ENCODE data around the gene SCN8A.
A peak's percentile ranks its signal among the peaks of the same experiment; 100 is the strongest.

Gene SCN8A

GRCh38 chr12:51695241-51696010 lies 104.4 kb downstream of the SCN8A start:
- Histone ChIP-seq H3K27ac (ENCODE audit: insufficient read depth, low read length, poor library complexity, severe bottlenecking) (no peak overlapping the region), H3K36me3 (ENCODE audit: control insufficient read depth, insufficient read depth, low read length) (no peaks in the 10 kb centered on the region), H3K9me3 (ENCODE audit: control insufficient read depth, low read length) (no peaks in the 10 kb centered on the region), H3K4me3 (ENCODE audit: insufficient read depth, low read depth, low read length, poor library complexity, severe bottlenecking) (no peak overlapping the region), H3K27me3 (replicated peaks; ENCODE audit: control insufficient read depth, insufficient read depth, low read length, poor library complexity, severe bottlenecking) (no peaks in the 10 kb centered on the region), H3K4me1 (ENCODE audit: control insufficient read depth, insufficient read depth, low read length, poor library complexity, severe bottlenecking) (no peaks in the 10 kb centered on the region)
- DNase-seq = no peak

- no peak overlapping the region for H3K27ac ChIP-seq (ENCODE audit: insufficient read depth, low read length, poor library complexity, severe bottlenecking)
- DNase-seq = no peak
- H3K27me3 ChIP-seq (replicated peaks; ENCODE audit: control insufficient read depth, insufficient read depth, low read length, poor library complexity, severe bottlenecking) = no peaks in the 10 kb centered on the region
- no peaks in the 10 kb centered on the region for H3K9me3 ChIP-seq (ENCODE audit: control insufficient read depth, low read length)
- H3K36me3 ChIP-seq (ENCODE audit: control insufficient read depth, insufficient read depth, low read length) = no peaks in the 10 kb centered on the region
- no peak overlapping the region for H3K4me3 ChIP-seq (ENCODE audit: insufficient read depth, low read depth, low read length, poor library complexity, severe bottlenecking)
- H3K4me1 ChIP-seq (ENCODE audit: control insufficient read depth, insufficient read depth, low read length, poor library complexity, severe bottlenecking) = no peaks in the 10 kb centered on the region
Measured at GRCh38 chr12:51699219-51699618, 108.2 kb downstream of the SCN8A start.

- Histone ChIP-seq H3K4me1 (ENCODE audit: control insufficient read depth, insufficient read depth, low read length, poor library complexity, severe bottlenecking) (no peaks in the 10 kb centered on the region), H3K27ac (ENCODE audit: insufficient read depth, low read length, poor library complexity, severe bottlenecking) (no peak overlapping the region), H3K4me3 (ENCODE audit: insufficient read depth, low read depth, low read length, poor library complexity, severe bottlenecking) (no peak overlapping the region)
Measured at GRCh38 chr12:51700887-51701286, 109.9 kb downstream of the SCN8A start.

GRCh38 chr12:51702587-51702986 lies 111.6 kb downstream of the SCN8A start:
- Histone ChIP-seq H3K9me3 (ENCODE audit: control insufficient read depth, low read length) (no peaks in the 10 kb centered on the region), H3K27me3 (replicated peaks; ENCODE audit: control insufficient read depth, insufficient read depth, low read length, poor library complexity, severe bottlenecking) (no peaks in the 10 kb centered on the region), H3K4me3 (ENCODE audit: insufficient read depth, low read depth, low read length, poor library complexity, severe bottlenecking) (no peak overlapping the region), H3K36me3 (ENCODE audit: control insufficient read depth, insufficient read depth, low read length) (no peaks in the 10 kb centered on the region), H3K4me1 (ENCODE audit: control insufficient read depth, insufficient read depth, low read length, poor library complexity, severe bottlenecking) (no peaks in the 10 kb centered on the region), H3K27ac (ENCODE audit: insufficient read depth, low read length, poor library complexity, severe bottlenecking) (no peak overlapping the region)
- DNase-seq = no peak

More at GRCh38 chr12:51700887-51701286, 109.9 kb downstream of the SCN8A start:
- H3K36me3 ChIP-seq (ENCODE audit: control insufficient read depth, insufficient read depth, low read length) = no peaks in the 10 kb centered on the region
- no peak for DNase-seq
- no peaks in the 10 kb centered on the region for H3K27me3 ChIP-seq (replicated peaks; ENCODE audit: control insufficient read depth, insufficient read depth, low read length, poor library complexity, severe bottlenecking)
- H3K9me3 ChIP-seq (ENCODE audit: control insufficient read depth, low read length) = no peaks in the 10 kb centered on the region

- Histone ChIP-seq H3K36me3 (ENCODE audit: control insufficient read depth, insufficient read depth, low read length) (no peaks in the 10 kb centered on the region), H3K27me3 (replicated peaks; ENCODE audit: control insufficient read depth, insufficient read depth, low read length, poor library complexity, severe bottlenecking) (no peaks in the 10 kb centered on the region), H3K4me1 (ENCODE audit: control insufficient read depth, insufficient read depth, low read length, poor library complexity, severe bottlenecking) (no peaks in the 10 kb centered on the region), H3K4me3 (ENCODE audit: insufficient read depth, low read depth, low read length, poor library complexity, severe bottlenecking) (no peak overlapping the region), H3K9me3 (ENCODE audit: control insufficient read depth, low read length) (no peaks in the 10 kb centered on the region), H3K27ac (ENCODE audit: insufficient read depth, low read length, poor library complexity, severe bottlenecking) (no peak overlapping the region)
- DNase-seq = no peak
Measured at GRCh38 chr12:51705450-51705849, 114.4 kb downstream of the SCN8A start.

- Histone ChIP-seq H3K27me3 (replicated peaks; ENCODE audit: control insufficient read depth, insufficient read depth, low read length, poor library complexity, severe bottlenecking) (no peaks in the 10 kb centered on the region), H3K27ac (ENCODE audit: insufficient read depth, low read length, poor library complexity, severe bottlenecking) (no peak overlapping the region), H3K4me1 (ENCODE audit: control insufficient read depth, insufficient read depth, low read length, poor library complexity, severe bottlenecking) (no peaks in the 10 kb centered on the region), H3K9me3 (ENCODE audit: control insufficient read depth, low read length) (no peaks in the 10 kb centered on the region), H3K4me3 (ENCODE audit: insufficient read depth, low read depth, low read length, poor library complexity, severe bottlenecking) (no peak overlapping the region), H3K36me3 (ENCODE audit: control insufficient read depth, insufficient read depth, low read length) (no peaks in the 10 kb centered on the region)
- no peak for DNase-seq
Measured at GRCh38 chr12:51706206-51706605, 115.2 kb downstream of the SCN8A start.

GRCh38 chr12:51714666-51715065 lies 123.6 kb downstream of the SCN8A start:
- no peak for DNase-seq
- no peaks in the 10 kb centered on the region for H3K27me3 ChIP-seq (replicated peaks; ENCODE audit: control insufficient read depth, insufficient read depth, low read length, poor library complexity, severe bottlenecking)
- H3K4me1 ChIP-seq (ENCODE audit: control insufficient read depth, insufficient read depth, low read length, poor library complexity, severe bottlenecking) = no peaks in the 10 kb centered on the region
- H3K36me3 ChIP-seq (ENCODE audit: control insufficient read depth, insufficient read depth, low read length) = no peaks in the 10 kb centered on the region
- no peaks in the 10 kb centered on the region for H3K9me3 ChIP-seq (ENCODE audit: control insufficient read depth, low read length)
- no peak overlapping the region for H3K27ac ChIP-seq (ENCODE audit: insufficient read depth, low read length, poor library complexity, severe bottlenecking)
- H3K4me3 ChIP-seq (ENCODE audit: insufficient read depth, low read depth, low read length, poor library complexity, severe bottlenecking) = no peak overlapping the region

GRCh38 chr12:51717326-51717925 lies 126.4 kb downstream of the SCN8A start:
- H3K27ac ChIP-seq (ENCODE audit: insufficient read depth, low read length, poor library complexity, severe bottlenecking) = no peak overlapping the region
- H3K4me3 ChIP-seq (ENCODE audit: insufficient read depth, low read depth, low read length, poor library complexity, severe bottlenecking) = no peak overlapping the region
- H3K9me3 ChIP-seq (ENCODE audit: control insufficient read depth, low read length) = no peaks in the 10 kb centered on the region
- no peaks in the 10 kb centered on the region for H3K27me3 ChIP-seq (replicated peaks; ENCODE audit: control insufficient read depth, insufficient read depth, low read length, poor library complexity, severe bottlenecking)
- no peaks in the 10 kb centered on the region for H3K4me1 ChIP-seq (ENCODE audit: control insufficient read depth, insufficient read depth, low read length, poor library complexity, severe bottlenecking)
- H3K36me3 ChIP-seq (ENCODE audit: control insufficient read depth, insufficient read depth, low read length) = no peaks in the 10 kb centered on the region
- no peak for DNase-seq

GRCh38 chr12:51721282-51721940 lies 130.4 kb downstream of the SCN8A start:
- Histone ChIP-seq H3K9me3 (ENCODE audit: control insufficient read depth, low read length) (no peaks in the 10 kb centered on the region), H3K4me1 (ENCODE audit: control insufficient read depth, insufficient read depth, low read length, poor library complexity, severe bottlenecking) (no peaks in the 10 kb centered on the region), H3K4me3 (ENCODE audit: insufficient read depth, low read depth, low read length, poor library complexity, severe bottlenecking) (peak overlapping the region; percentile 41), H3K27me3 (replicated peaks; ENCODE audit: control insufficient read depth, insufficient read depth, low read length, poor library complexity, severe bottlenecking) (no peaks in the 10 kb centered on the region), H3K27ac (ENCODE audit: insufficient read depth, low read length, poor library complexity, severe bottlenecking) (no peak overlapping the region), H3K36me3 (ENCODE audit: control insufficient read depth, insufficient read depth, low read length) (no peaks in the 10 kb centered on the region)
- DNase-seq = no peak

- H3K4me1 ChIP-seq (ENCODE audit: control insufficient read depth, insufficient read depth, low read length, poor library complexity, severe bottlenecking) = no peaks in the 10 kb centered on the region
- H3K36me3 ChIP-seq (ENCODE audit: control insufficient read depth, insufficient read depth, low read length) = no peaks in the 10 kb centered on the region
- DNase-seq = no peak
- H3K4me3 ChIP-seq (ENCODE audit: insufficient read depth, low read depth, low read length, poor library complexity, severe bottlenecking) = no peak overlapping the region
- H3K27ac ChIP-seq (ENCODE audit: insufficient read depth, low read length, poor library complexity, severe bottlenecking) = no peak overlapping the region
- H3K9me3 ChIP-seq (ENCODE audit: control insufficient read depth, low read length) = no peaks in the 10 kb centered on the region
- H3K27me3 ChIP-seq (replicated peaks; ENCODE audit: control insufficient read depth, insufficient read depth, low read length, poor library complexity, severe bottlenecking) = no peaks in the 10 kb centered on the region
Measured at GRCh38 chr12:51722431-51722830, 131.4 kb downstream of the SCN8A start.
